ENCODE results near the gene MATCAP1.

MATCAP1 gene

DNA sequence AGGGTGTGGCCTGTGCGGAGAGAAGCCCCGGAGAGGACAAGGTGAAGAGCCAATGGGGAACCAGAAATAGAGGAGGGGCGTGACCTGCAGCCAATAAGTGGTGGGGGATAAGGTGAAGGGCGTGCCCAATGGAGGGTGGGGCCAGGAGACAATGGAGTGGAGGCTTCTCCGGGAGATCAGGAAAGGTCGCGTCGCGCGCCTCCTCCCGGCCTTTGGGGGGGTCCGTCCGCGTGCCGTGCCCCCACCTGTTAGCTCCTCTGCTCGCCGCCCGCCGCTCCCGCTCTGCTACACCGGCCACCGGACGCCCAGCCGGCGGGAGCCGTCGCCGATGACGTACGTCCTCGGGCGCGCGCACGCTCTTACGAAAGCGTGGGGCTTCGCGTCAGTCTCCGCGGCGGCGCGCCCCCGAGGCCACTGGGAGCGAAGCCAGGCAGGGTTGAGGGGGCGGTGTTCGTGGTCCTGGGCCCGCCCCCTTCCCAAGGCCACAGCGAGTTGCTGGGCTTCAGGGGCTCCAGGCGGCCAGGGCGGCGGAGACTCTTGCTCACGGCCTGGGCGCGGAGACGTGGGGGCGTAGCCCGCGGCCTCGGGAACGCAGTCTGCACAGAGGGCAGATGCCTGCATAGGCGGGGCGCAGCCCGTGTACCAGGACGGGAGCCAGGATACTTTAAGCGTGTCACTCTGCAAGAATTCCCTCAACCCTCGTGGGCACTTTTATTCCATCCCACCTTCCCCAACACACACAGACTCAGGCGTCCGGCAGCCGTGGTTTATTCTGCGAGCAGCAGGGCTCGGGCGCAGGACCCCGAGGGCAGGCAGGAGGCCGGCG lies at the start of gene MATCAP1:
TSS of gene MATCAP1 (minus strand) at position 337 of the 826 bp plus-strand sequence. CDS start 3,353 bp downstream, outside the sequence.
- peak; percentile 98 for DNase-seq (ENCODE audit: low read depth)
- TF ChIP-seq CTCF (IDR thresholded peaks at IDR 0.05; ENCODE audit: low read depth, low read length) (no peak), MAX (IDR thresholded peaks at IDR 0.05; ENCODE audit: low read depth, low read length) (peak; percentile 64), POLR2A (IDR thresholded peaks at IDR 0.05; ENCODE audit: extremely low read depth, insufficient read length) (peak; percentile 33), MYC (IDR thresholded peaks at IDR 0.05; ENCODE audit: low read depth, low read length) (peak; percentile 44)
- H3K4me3 ChIP-seq (ENCODE audit: low read depth, low read length): peak within 1 kb of the TSS; percentile 64

GRCh38 chr16:67230809-67231660 lies 47.3 kb upstream of the MATCAP1 start:
- DNase-seq (ENCODE audit: low read depth): no peak
- TF ChIP-seq MAX (IDR thresholded peaks at IDR 0.05; ENCODE audit: low read depth, low read length): no peak
- TF ChIP-seq CTCF (IDR thresholded peaks at IDR 0.05; ENCODE audit: low read depth, low read length): no peak
- TF ChIP-seq POLR2A (IDR thresholded peaks at IDR 0.05; ENCODE audit: extremely low read depth, insufficient read length): no peak
- TF ChIP-seq MYC (IDR thresholded peaks at IDR 0.05; ENCODE audit: low read depth, low read length): no peak

GRCh38 chr16:67229906-67230808 lies 46.4 kb upstream of the MATCAP1 start:
- no peak overlapping the region for H3K4me3 ChIP-seq (ENCODE audit: low read depth, low read length)
- no peak for DNase-seq (ENCODE audit: low read depth)
- TF ChIP-seq MAX (IDR thresholded peaks at IDR 0.05; ENCODE audit: low read depth, low read length) (no peak), POLR2A (IDR thresholded peaks at IDR 0.05; ENCODE audit: extremely low read depth, insufficient read length) (no peak), CTCF (IDR thresholded peaks at IDR 0.05; ENCODE audit: low read depth, low read length) (no peak), MYC (IDR thresholded peaks at IDR 0.05; ENCODE audit: low read depth, low read length) (no peak)

More at GRCh38 chr16:67230809-67231660, 47.3 kb upstream of the MATCAP1 start:
- no peak overlapping the region for H3K4me3 ChIP-seq (ENCODE audit: low read depth, low read length)

GRCh38 chr16:67228905-67229304 lies 45.1 kb upstream of the MATCAP1 start:
- TF ChIP-seq MAX (IDR thresholded peaks at IDR 0.05; ENCODE audit: low read depth, low read length) (no peak), POLR2A (IDR thresholded peaks at IDR 0.05; ENCODE audit: extremely low read depth, insufficient read length) (no peak), MYC (IDR thresholded peaks at IDR 0.05; ENCODE audit: low read depth, low read length) (no peak), CTCF (IDR thresholded peaks at IDR 0.05; ENCODE audit: low read depth, low read length) (no peak)
- DNase-seq (ENCODE audit: low read depth): no peak
- no peak overlapping the region for H3K4me3 ChIP-seq (ENCODE audit: low read depth, low read length)

Measured in NB4 (cell line).